MG63 (cell line): ENCODE data around the gene TSPEAR. TPM values are rescaled to one million over a fixed set of nuclear protein-coding genes. Genes with fewer than 3 reads are reported as not detected.
"Not testable (repeated sequence)": the region's sequence is repeated elsewhere in the genome, so short reads cannot be mapped to it uniquely, and the experiment has no call there.

Experiments used
- DNase-seq: peaks from one replicate; pipeline ENCODE4 v3.0.0-alpha.2; 2020
- H3K27me3 ChIP-seq: fragments of 250-450 bp; sonication (Bioruptor Pico); 2 replicates; pipeline ENCODE4 v1.5.1; 2020; ENCODE audit warnings: mild to moderate bottlenecking, moderate library complexity
- H3K36me3 ChIP-seq: fragments of 250-450 bp; sonication (Bioruptor Pico); 2 replicates; pipeline ENCODE4 v1.5.1; 2020; ENCODE audit warnings: mild to moderate bottlenecking, moderate library complexity
- H3K4me3 ChIP-seq: fragments of 250-450 bp; sonication (Bioruptor Pico); 2 replicates; pipeline ENCODE4 v1.5.1; 2020; ENCODE audit warnings: mild to moderate bottlenecking, moderate library complexity
- H3K9me3 ChIP-seq: fragments of 250-450 bp; sonication (Bioruptor Pico); 2 replicates; pipeline ENCODE4 v1.5.1; 2020; ENCODE audit warnings: mild to moderate bottlenecking, moderate library complexity
- total RNA-seq: library from RNA; depleted of rRNA; stranded (reverse); fragments of >200 nt; shearing (Covaris generic); gene quantifications from 2 replicates; pipeline ENCODE4 v1.2.3, GENCODE V29; 2014; ENCODE audit warnings: low replicate concordance

TSPEAR gene
- total RNA-seq, 1 experiment from 2014 or later = not detected

DNA sequence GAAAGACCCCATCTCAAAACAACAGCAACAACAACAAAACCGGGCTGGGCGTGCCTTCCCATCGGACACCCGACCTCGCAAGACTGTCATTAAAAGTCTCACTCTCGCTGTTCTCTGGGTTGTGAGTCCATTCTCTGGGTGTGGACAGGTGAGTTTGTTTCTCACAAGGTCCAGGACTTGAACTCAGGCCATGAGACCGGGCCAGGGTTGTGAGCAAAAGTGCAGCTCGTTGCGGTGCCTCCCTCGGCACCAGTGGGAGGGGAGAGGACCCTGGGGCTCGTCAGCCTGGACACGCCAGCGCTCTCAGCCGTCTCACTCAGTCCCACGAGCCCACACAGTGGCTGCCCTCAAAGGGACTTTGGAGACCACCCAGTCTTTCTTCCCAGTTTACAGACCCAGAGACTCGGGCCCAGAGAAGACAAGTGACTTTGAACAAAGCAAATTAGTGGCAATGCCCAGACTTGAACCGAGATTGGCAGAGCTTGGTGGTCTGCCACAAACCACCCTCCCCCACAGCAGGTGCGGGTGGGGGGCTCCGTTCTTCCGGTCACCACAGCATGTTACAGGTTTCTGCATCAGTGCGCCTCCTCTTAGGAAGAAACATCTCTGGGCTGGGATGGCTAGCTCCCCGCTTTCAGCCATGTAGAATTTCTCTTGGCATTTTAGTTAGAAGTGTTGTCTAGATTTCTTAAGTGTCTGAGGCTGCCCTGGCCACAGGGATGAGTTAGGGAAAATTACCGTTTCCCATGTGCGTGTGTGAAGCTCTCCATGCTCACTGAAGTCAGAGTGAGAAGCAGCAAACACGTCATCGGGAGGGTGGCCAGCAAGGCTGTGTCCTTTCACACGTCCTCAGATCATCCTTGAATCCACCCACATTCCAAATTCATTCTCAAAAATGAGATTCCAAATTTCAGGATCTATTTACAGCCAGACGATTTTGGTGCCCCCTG lies 227.8 kb downstream of the TSPEAR start:
- H3K9me3 ChIP-seq = no peaks in the 10 kb centered on the region
- H3K36me3 ChIP-seq = no peaks in the 10 kb centered on the region
- peak; percentile 53 for DNase-seq
- H3K27me3 ChIP-seq = no peaks in the 10 kb centered on the region
- no peak overlapping the region for H3K4me3 ChIP-seq

DNA sequence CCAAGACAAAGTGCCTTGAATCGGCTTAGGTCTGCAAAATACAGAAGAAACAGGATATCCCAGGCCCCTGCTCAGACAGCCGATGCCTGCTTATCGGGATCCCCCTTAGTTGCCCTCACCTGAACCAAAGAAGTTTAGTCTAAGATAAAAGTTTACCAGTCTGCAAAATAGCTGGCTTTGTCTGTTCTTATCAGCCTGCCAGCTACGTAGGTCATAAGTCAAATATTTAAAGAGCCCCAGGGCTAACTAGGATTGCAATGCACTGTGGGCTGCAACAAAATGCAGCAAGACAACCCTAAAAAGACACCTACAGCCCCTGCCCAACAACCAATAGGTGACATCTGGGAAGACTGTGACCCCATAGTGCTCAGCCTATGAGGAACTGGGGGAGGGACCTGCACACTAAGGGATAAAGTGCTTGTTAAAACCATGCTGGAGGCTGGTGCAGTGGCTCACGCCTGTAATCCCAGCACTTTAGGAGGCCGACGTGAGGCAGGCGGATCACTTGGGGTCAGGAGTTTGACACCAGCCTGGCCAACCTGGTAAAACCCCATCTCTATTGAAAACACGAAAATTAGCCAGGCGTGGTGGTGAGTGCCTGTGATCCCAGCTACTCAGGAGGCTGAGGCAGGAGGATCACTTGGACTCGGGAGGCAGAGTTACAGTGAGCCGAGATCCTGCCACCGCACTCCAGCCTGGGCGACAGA lies 228.6 kb downstream of the TSPEAR start:
- Histone ChIP-seq H3K36me3 (no peaks in the 10 kb centered on the region), H3K27me3 (no peaks in the 10 kb centered on the region), H3K4me3 (no peak overlapping the region), H3K9me3 (no peaks in the 10 kb centered on the region)
- DNase-seq = no peak

GRCh38 chr21:44480200-44481053 lies 230.9 kb downstream of the TSPEAR start:
- Histone ChIP-seq H3K27me3 (no peaks in the 10 kb centered on the region), H3K9me3 (no peaks in the 10 kb centered on the region), H3K36me3 (no peaks in the 10 kb centered on the region), H3K4me3 (no peak overlapping the region)
- DNase-seq = no peak

DNA sequence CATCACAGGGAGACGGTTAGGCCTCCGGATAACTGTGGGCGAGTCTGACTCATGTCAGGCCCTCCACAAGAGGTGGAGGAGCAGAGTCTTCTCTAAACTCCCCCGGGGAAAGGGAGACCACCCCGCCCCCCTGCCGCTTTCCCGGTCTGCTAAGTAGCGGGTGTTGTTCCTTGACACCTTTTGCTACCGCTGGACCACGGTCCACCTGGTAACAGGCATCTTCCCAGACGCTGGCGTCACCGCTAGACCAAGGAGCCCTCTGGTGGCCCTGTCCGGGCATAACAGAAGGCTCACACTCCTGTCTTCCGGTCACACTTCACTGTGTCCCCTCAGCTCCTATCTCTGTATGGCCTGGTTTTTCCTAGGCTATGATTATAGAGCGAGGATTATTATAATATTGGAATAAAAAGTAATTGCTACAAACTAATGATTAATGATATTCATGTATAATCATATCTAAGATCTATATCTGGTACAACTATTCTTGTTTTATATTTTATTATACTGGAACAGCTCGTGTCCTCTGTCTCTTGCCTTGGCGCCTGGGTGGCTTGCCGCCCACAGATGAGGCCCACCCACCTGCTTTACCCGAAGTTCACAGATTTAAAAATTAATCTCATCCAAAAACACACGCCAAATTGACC lies 231.7 kb downstream of the TSPEAR start:
- DNase-seq = peak; percentile 34
- not testable (repeated sequence) for H3K36me3 ChIP-seq, H3K4me3 ChIP-seq, H3K9me3 ChIP-seq, H3K27me3 ChIP-seq

- H3K27me3 ChIP-seq = peaks cover under 1% of the 10 kb centered on the region
- no peak for DNase-seq
- no peak overlapping the region for H3K4me3 ChIP-seq
- H3K9me3 ChIP-seq = no peaks in the 10 kb centered on the region
- no peaks in the 10 kb centered on the region for H3K36me3 ChIP-seq
Observed at GRCh38 chr21:44478801-44479167, 232.6 kb downstream of the TSPEAR start.

- H3K36me3 ChIP-seq = no peaks in the 10 kb centered on the region
- no peaks in the 10 kb centered on the region for H3K9me3 ChIP-seq
- DNase-seq = no peak
- peaks cover 4% of the 10 kb centered on the region for H3K27me3 ChIP-seq
- no peak overlapping the region for H3K4me3 ChIP-seq
Observed at GRCh38 chr21:44478124-44478800, 233.1 kb downstream of the TSPEAR start.

DNA sequence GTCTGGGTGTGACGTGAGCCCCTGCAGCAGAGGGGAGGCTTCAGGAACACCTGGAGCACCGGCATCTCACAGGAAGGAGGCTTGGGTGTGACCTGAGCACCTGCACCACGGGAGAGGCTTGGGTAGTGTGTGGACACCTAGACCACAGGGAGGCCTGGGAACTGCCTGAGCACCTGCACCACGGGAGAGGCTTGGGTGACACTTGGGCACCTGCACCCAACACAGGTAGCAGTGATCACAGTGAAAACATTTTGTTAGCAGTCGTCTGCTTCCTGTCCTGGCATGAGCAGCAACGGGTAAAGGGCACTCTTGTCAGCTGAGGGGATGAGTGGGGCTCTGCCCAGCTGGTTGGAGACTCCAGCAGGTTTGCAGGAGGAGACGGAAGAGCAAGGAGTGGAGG lies 233.7 kb downstream of the TSPEAR start:
- H3K4me3 ChIP-seq = no peak overlapping the region
- no peak for DNase-seq
- no peaks in the 10 kb centered on the region for H3K9me3 ChIP-seq
- H3K36me3 ChIP-seq = no peaks in the 10 kb centered on the region
- peaks cover 4% of the 10 kb centered on the region for H3K27me3 ChIP-seq

DNA sequence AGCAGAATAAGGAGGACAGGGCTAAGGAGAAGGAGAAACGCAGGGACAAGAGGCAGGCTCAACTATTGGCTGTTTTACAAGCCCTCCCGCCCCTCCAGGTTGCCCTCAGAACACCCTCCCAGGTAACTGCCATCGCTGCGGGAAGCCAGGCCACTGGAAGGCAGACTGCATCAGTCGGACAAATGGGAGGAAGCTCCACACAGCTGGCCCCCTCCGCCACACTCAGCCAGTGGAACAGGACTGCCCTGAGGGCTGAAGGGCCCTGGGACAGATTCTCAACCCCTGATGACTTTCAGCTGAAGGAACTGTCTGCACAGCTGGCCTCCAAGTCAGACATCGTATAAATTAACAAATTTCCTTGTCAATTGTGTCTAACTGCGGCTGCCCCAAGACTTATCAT lies 234.2 kb downstream of the TSPEAR start:
- Histone ChIP-seq H3K9me3 (no peaks in the 10 kb centered on the region), H3K36me3 (no peaks in the 10 kb centered on the region), H3K27me3 (peaks cover 4% of the 10 kb centered on the region), H3K4me3 (no peak overlapping the region)
- no peak for DNase-seq

DNA sequence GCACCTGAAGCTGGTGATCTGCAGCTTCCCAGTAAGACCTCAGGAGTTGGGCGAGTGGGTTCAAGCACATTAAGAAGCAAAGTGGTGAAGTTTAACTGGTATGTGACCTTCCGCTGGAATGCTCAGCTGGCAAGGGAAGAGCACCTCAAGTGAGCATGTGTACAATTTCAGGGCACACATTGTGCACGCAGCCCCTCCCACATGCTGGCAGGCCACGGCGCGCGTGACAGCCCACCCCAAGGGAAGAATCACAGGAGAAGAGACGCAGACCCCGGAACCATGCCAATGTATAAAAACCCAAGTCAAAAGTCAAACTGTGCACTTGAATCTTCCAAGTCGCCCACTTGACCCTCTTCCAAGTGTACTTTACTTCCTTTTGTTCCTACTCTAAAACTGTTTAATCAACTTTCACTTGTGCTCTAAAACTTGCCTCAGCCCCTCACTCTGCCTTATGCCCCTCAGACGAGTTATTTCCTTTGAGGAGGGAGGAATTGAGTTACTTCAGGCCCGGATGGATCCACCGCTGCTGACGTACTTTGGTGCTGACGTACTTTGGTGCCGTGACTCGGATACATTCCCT lies 236.0 kb downstream of the TSPEAR start:
- Histone ChIP-seq H3K27me3 (peaks cover 11% of the 10 kb centered on the region), H3K36me3 (no peaks in the 10 kb centered on the region), H3K9me3 (no peaks in the 10 kb centered on the region), H3K4me3 (no peak overlapping the region)
- DNase-seq = no peak

- Histone ChIP-seq H3K9me3 (no peaks in the 10 kb centered on the region), H3K36me3 (no peaks in the 10 kb centered on the region), H3K4me3 (no peak overlapping the region), H3K27me3 (peaks cover 11% of the 10 kb centered on the region)
- DNase-seq = no peak
Observed at GRCh38 chr21:44473915-44474555, 237.3 kb downstream of the TSPEAR start.

- Histone ChIP-seq H3K27me3 (peaks cover 11% of the 10 kb centered on the region), H3K9me3 (no peaks in the 10 kb centered on the region), H3K4me3 (no peak overlapping the region), H3K36me3 (no peaks in the 10 kb centered on the region)
- no peak for DNase-seq
Observed at GRCh38 chr21:44471996-44472395, 239.4 kb downstream of the TSPEAR start.

GRCh38 chr21:44471341-44471740 lies 240.0 kb downstream of the TSPEAR start:
- Histone ChIP-seq H3K9me3 (no peaks in the 10 kb centered on the region), H3K27me3 (peaks cover 11% of the 10 kb centered on the region), H3K36me3 (no peaks in the 10 kb centered on the region), H3K4me3 (no peak overlapping the region)
- DNase-seq = no peak

DNA sequence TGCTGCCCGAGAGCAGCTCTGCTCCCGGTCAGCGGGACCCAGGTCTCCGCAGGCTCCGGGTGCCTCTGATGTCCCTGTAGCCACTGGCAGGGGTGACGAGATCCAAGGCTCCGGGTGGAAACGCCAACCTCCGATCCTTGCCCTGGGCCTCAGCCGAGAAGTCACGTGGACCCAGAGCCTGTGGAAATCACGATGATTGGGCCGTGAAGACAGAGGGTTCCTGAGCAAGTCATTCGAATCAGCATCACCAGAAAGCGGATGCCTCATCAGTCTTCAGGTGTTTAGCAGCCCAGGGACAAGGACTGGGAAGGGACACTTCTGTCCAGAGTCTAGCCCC lies 243.5 kb downstream of the TSPEAR start:
- no peak for DNase-seq
- Histone ChIP-seq H3K9me3 (no peaks in the 10 kb centered on the region), H3K4me3 (no peak overlapping the region)

GRCh38 chr21:44466996-44467858 lies 244.1 kb downstream of the TSPEAR start:
- Histone ChIP-seq H3K36me3 (no peaks in the 10 kb centered on the region), H3K27me3 (peaks cover 7% of the 10 kb centered on the region; the same call in 1 of the 2 replicates), H3K9me3 (no peaks in the 10 kb centered on the region), H3K4me3 (no peak overlapping the region)
- no peak for DNase-seq

More for the DNA sequence above, 243.5 kb downstream of the TSPEAR start:
- Histone ChIP-seq H3K36me3 (no peaks in the 10 kb centered on the region), H3K27me3 (peaks cover 7% of the 10 kb centered on the region; the same call in 1 of the 2 replicates)
